CD4-positive, alpha-beta T cell treated with Interleukin-4 for 1 hour (primary cell): ENCODE data around the gene DDX41.

Experiments
- DNase-seq, 2 donors: peaks; one replicate each; pipeline ENCODE4 v3.0.0-alpha.2; 2020 to 2022

The DDX41 gene

DNA sequence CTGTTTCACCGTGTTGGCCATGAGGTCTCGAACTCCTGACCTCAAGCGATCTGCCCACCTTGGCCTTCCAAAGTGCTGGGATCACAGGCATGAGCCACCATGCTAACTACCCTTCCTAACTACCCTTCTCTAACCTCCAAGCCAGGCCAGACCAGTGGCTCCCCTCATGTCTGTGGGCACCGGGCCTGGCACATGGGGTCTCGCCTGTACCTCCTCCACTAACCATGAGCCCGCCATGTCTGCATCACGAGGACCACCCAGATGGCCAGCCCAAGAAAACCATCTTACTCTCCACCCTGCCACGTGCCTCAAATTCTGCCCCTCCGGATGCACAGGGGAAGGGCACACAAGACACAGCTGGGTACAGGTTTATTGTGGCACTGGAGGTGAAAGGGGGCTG lies 33.7 kb downstream of the DDX41 start:
- no peak for DNase-seq

DNA sequence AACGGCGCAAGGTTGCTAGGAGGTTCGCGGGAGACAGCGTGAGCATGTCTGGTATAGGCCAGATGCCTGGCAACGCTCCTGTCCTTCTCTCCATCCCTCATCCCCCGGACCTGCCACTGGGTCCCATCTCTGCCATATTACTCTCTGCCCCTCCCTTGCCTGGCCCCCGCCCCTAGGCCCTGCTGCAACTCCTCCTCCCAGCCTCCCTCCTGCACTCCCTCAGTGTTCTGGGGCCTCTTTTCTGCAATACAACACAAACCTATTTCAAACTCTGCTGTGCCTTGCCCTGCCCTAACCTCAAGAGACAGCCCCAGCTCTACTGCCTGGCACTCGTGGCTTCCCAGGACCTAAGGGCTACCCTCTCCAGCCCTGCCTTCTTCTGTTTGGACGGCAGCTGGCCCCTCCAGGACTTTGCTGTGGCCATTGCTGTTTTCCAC lies 34.4 kb downstream of the DDX41 start:
- no peak for DNase-seq

DNA sequence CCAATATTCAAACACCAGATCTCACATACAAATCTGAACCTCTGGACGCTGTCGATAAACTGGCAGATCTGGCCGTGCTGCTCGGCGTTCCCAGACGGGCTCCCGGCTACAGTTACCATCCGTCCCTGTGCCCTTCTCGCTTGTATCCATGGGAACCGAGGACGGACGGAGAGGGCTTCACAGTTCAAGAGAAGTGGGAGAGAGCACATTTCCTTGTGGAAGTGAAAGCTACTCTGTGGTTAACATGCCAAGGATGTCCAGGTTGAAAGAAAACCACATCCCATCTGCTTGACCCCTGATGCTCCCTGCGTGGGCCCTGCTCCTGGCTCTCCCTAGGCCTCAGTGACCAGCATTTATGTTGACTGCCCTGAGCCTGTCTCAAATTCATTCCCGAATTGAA lies 37.0 kb downstream of the DDX41 start:
- no peak for DNase-seq

GRCh38 chr5:177478711-177479646 lies 37.8 kb downstream of the DDX41 start:
- DNase-seq = peak; percentile 29 to 57

- DNase-seq = no peak
Measured at GRCh38 chr5:177477701-177478477, 38.9 kb downstream of the DDX41 start.

GRCh38 chr5:177476531-177477233 lies 40.1 kb downstream of the DDX41 start:
- DNase-seq = no peak

- no peak for DNase-seq
Measured at GRCh38 chr5:177475563-177476427, 41.0 kb downstream of the DDX41 start.

DNA sequence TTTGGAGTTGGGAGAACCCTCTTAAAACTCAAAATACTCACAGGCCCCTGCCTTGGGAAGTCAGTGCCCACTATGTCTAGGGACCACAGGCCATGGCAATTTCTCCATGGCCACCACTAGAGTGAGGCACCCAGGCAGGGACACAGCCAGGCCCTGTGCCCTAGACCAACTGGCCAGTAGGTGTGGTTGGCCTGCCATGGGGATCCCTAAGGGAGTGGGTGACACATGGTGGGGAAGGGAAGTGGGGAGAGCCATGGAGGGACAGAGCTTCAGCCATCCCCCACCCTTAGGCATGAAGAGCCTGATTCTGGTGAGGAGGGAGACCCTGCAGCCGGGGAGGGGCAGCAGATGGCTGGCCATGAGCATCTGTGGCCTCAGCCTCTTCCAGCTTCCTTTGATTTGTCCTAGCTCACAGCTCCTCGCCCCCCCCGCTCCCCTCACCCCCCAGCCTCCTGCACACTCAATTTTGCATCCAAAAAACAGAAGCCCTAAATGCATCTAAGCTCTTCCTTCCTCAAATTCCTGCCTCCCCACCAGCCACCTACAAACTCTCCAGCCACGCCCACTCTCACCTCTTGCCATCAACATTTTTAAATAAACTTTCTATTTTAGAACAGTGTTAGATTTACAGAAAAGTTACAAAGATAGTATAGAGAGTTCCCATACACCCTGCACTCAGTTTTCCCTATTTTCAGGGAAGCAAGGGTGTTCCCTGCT lies 41.8 kb downstream of the DDX41 start:
- DNase-seq = no peak

DNA sequence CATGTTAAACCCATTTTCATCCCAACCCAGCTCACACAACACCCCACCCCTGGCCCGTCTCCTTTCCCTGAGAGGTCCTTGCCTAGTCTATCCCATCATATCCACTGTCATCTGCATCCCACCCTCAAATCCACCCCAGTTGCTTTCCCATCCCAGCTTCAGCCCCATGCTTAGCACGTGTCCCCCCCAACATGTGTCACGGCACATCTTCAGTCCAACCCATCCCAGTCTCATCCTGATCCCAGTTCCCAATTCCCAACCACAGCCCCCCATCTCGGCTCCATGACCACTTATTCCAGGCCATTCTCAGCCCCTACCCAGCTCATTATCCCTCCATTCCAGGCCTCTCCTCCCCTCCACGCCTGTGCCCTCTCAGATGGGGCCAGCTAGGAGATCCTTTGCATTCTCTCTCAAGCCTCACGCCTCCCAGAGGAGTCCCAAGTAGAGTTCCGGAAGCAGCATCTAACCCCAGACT lies 42.7 kb downstream of the DDX41 start:
- no peak for DNase-seq

GRCh38 chr5:177473443-177474001 lies 43.2 kb downstream of the DDX41 start, which contains the start of gene DBN1:
TSS of gene DBN1 (minus strand) at chr5:177473634. CDS start at chr5:177473521, 113 bp downstream.
- no peak for DNase-seq

DNA sequence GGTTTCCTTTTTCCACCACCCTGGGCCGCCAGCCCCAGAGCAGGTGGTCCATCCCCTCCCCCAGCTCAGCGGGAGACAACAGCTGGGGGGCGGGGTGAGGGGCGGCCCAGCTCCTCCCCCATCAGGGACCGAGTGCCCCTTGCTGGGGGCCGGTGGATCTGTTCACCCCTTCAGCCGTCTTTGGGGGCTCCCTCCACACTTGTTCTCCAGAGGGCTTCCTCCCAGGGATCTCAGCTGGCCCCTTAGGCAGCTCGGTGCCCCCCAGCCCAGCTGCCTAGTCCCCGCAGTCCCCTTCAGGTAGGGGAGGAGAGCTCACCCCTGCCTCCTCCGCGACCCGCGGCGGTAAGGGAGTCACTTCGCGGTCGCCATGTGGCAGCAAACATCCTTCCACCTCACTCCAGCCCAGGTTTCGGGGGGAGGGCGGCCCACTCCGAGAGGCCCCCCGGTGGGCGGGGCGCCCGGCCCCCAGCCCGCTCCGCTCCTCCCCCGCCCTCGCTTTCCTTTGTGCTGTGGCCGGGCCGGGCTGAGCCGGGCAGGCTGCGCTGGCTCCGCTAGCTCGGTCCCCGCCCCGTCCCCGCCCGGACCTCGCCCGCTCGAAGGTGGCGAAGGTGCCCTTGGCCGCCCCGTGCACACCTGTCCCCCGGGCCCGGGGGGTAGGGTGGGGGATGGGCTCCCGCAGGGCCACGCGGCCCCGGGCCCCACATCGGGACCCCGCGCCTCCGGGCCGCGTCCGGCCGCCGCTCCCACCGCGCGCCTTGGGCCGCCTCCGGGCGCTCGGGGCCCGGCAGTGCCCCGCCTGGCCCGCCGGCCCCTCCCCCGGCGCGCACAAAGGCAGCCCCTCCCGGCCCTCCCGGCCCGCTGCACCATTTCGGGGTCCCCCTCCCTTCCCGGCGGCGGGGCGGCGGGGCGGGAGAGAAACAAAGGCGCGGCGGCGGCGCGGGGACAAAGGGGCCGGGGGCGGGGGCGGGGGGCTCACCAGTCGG lies 44.0 kb downstream of the DDX41 start:
- peak; percentile 61 to 62 for DNase-seq

DNA sequence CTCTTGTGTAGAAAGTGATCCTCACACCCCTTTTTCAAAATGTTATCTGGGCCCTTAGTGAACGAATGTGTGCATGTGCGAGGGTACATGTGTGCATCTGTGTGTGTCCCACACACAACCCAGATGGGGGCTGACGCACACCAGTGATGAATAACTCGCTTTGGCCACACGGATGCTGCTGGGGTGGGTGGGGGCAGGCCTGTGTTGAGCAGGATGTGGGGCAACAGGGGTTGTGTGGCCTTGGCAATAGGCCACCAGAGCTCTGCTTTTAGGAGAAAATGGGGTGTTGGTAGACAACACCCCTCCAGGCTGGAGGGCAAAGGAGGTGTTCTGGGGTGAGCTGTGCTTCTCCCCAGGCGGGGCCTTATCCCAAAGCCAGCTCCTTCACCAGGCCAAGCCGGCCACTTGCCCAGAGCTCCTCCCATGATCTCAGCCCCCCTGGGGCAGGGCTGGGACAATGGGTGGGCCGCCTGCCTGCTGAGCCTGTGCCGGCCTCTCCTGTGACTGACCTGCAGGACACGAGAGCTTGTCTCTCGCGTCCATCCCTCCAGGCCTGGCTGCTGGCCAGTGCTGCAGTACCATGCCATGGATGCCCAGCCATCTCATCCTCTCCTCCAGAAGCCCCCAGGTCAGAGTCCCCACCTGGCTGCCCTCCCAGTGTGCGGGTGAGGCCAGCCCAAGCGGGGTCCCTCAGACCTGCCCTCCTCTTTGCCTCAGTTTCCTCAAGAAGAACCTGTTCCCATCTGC lies 45.0 kb downstream of the DDX41 start:
- DNase-seq = peak in 1 of 2 donors; percentile 30

GRCh38 chr5:177470759-177471536 lies 45.8 kb downstream of the DDX41 start:
- no peak for DNase-seq

- no peak for DNase-seq
Measured at GRCh38 chr5:177469750-177470525, 46.8 kb downstream of the DDX41 start.

GRCh38 chr5:177468685-177469628 lies 47.8 kb downstream of the DDX41 start:
- DNase-seq = no peak

GRCh38 chr5:177468329-177468684 lies 48.5 kb downstream of the DDX41 start:
- no peak for DNase-seq
